Activated CD8-positive, alpha-beta memory T cell treated with anti-CD3 and anti-CD28 coated beads, Interleukin-2, amount 50 U/mL, for 1 hour (primary cell): ENCODE data around the gene HES2.
"Not testable (repeated sequence)": the region's sequence is repeated elsewhere in the genome, so short reads cannot be mapped to it uniquely, and the experiment has no call there.

Source experiments
- DNase-seq: peaks from one replicate; pipeline ENCODE4 v3.0.0-alpha.2; 2020; ENCODE audit errors: extremely low read depth

The HES2 gene, protein sequence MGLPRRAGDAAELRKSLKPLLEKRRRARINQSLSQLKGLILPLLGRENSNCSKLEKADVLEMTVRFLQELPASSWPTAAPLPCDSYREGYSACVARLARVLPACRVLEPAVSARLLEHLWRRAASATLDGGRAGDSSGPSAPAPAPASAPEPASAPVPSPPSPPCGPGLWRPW

GRCh38 chr1:6419804-6420453 is at the start of gene HES2:
TSS of gene HES2 (minus strand) at chr1:6419919. CDS start at chr1:6419820, 99 bp downstream.
- DNase-seq = no peak

DNA sequence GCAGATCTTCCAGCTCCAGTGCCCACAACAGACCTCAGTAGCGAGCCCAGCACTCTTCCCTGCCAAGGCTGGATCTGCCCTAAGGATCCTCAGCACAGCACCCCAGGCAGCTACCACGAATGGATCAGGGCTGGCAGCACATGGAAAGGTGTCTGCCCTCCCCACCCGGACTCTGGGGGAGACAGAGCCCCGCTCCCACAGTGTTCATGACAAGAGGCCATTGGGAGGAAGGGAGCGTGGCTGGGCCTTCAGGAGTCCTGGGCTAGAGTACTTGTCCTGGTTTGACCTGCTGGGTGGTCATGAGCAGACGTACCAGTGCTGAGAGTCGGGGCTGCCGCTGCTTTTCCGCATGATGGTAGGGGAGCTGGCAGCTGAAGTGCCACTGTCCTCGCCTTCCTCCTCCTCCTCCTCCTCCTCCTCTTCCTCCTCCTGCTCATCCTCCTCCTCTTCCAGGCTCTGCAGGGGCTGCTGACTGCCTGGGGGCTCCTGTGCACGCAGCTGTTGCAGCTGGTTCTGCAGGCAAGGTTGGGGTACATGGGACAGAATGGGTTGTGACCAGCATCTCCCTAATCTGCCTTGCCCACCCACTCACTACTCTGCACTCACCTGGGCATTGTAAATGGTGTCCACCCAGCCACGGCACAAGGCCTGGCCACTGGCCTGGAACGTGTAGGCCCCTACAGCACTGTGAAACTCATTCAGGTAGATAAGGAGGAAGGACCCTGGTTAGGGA is 49.2 kb upstream of the HES2 start:
- DNase-seq = no peak

DNA sequence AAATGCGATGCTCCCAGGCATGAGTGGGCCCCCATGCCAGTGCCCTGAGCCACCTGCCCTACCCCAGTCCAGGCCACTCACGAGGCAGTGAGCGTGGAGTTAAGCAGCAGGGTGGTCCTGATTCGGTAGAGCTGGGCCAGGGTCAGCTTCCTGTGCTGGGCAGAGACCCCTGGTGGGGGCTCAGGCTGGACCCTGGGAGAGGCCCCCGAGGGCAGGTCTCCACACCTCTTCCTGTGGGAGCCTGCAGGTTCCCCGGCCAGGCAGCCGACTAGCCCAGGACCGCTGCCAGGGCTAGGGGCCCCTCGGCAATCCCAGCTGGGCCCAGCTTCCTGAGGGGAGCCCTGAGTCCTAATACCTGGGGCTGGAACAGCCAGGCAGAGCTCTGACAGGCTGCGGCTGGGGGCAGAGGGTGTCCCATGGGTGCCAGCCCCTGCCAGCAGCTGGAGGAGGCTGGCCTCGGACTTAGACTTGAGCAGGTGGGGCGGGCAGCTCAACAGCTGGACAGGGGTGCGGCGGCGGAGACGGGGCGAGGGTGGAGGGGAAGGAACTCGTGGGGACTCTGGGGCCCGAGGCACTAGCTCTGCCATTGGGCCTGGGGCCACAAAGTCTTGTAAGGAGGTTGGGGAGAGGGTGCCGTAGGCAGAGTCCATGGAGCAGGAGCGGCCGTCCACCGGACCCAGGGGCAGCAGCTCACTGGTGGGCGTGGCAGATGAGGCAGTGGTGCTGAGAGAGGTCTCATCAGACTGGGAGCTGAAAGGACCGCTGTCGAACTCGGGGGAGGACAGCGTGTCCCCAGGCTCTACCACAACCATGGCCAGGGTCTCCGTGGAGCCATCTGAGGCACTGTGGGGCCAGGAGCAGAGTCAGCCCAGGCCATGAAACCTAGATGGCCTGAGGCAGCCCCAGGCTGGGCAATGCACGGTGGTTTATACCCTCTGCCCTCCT is 48.3 kb upstream of the HES2 start:
- DNase-seq = no peak

DNA sequence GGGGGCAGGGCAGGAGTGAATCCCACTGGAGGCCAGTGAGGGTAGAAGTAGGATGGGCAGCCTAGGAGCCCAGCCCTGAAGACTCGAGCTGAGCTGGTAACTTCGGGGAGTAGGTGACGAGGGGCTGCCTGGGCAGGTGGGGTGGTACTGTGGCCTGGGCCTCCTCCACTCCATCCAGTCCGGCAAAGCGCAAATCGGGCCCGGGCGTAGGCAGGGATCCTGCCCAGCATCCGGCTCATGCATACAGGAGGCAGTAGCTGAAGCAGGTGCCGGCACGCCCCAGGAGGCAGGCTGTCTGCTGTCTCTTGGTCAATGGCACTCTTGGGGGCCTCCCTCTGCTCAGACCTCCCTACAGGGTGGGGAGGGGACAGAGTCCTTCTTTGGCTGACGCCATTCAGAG is 47.5 kb upstream of the HES2 start:
- no peak for DNase-seq

GRCh38 chr1:6466751-6467150 is 47.0 kb upstream of the HES2 start:
- no peak for DNase-seq

- DNase-seq = no peak
Measured at GRCh38 chr1:6466023-6466422, 46.3 kb upstream of the HES2 start, which contains the start of gene TNFRSF25. TSS of gene TNFRSF25 (minus strand) at chr1:6466173. CDS start at chr1:6466107, 66 bp downstream.

DNA sequence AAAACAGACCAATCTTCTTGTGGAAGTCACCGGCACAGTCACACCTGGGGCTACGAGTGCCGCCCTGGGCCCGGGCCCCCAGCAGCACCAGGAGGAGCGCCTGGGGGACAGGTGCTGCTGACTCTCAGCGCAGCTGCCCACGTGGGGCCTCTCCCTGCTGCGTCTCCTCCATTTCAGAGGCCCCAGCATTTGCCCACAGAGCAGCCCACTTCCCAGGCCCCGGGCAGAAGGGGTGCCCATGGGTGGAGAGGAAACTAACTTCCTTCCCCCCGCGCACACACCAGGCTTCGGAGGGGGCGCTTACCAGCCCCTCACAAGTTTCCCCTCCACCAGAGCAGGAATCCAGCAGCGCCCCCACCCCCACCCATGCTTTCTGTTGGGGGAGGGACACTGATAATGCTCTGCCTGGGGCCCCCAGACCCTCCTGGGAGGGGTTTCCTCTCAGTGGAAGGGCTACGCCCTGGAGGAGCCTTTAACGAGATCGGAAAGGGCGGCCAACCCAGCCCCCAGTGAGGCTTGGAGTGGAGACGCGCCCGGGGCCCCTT is 45.8 kb upstream of the HES2 start:
- no peak for DNase-seq

GRCh38 chr1:6464915-6465314 is 45.2 kb upstream of the HES2 start:
- no peak for DNase-seq

DNA sequence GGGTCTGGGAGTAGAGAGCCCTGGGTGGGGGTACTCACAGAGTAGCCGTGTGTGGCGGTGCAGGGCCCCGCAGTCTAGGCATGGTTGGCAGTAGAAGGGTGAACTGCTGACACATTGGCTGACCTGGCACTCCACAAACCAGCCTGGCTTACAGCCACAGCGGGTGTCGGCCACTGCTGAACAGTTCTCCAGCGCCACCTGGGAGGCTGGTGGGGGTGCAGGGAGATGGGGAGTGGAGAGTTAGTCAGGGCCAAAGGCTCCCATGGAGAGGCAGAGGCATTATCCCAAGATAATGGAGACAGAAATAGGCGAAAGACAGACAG is 44.8 kb upstream of the HES2 start:
- DNase-seq = no peak

DNA sequence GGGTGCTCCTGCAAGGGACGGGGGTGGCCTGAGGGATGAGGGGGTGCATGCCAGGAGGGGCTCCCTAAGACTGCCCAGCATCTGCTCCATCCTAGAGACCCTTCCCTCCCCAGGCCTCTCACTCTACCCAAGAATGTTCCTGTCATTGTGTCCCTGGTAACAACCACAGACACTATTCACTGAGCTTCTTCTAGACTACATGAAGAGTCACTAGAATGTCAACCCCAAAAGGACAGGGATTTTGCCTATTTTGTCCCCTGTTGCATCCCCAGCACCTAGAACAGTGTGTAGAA is 43.3 kb upstream of the HES2 start:
- DNase-seq = no peak

- no peak for DNase-seq
Measured at GRCh38 chr1:6462412-6463119, 42.8 kb upstream of the HES2 start.

- no peak for DNase-seq
Measured at GRCh38 chr1:6461538-6462411, 42.1 kb upstream of the HES2 start.

DNA sequence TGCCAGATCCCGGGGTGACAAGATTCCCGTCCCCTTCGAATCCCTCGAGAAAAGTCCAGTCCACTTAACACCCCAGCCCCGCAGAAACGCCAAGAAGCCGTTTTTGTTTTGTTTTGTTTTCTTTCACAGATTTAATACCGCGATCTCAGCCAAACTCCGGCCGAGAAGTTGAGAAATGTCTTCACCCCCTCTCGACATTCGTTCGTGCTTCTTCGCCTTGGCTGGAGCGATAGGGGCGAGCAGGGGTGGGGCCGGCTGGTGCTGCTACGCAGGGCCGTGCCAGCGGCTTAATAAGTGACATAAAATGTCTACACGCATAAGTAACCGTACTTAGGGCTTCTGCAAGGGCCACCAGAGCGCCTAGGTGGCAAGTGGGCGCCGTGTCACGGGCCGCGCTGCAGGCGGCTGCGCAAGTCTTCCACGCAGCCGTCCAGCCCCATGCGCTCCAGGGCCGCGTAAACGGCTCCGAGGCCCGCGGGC is 41.4 kb upstream of the HES2 start:
- no peak for DNase-seq

- DNase-seq = peak; percentile 78
Measured at GRCh38 chr1:6460301-6461050, 40.8 kb upstream of the HES2 start.

DNA sequence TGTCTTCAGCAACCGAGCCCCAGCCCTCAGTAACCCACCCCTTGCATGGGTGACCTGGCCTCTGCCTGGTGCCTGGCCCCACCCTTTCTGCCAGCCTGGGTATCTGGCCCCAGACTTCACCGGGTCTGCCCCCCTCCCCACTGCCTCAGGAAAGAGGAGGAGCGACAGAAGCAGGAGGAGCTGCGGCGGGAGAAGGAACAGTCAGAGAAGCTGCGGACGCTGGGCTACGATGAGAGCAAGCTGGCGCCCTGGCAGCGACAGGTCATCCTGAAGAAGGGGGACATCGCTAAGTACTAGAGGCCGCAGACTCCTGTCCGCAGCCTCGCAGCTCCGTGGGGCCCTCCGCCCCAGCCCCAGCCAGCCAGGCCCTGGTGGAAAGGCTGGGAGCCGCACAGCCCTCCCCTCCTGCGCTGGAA is 40.1 kb upstream of the HES2 start:
- DNase-seq = no peak

GRCh38 chr1:6456800-6457466 is 37.2 kb upstream of the HES2 start:
- DNase-seq = no peak

DNA sequence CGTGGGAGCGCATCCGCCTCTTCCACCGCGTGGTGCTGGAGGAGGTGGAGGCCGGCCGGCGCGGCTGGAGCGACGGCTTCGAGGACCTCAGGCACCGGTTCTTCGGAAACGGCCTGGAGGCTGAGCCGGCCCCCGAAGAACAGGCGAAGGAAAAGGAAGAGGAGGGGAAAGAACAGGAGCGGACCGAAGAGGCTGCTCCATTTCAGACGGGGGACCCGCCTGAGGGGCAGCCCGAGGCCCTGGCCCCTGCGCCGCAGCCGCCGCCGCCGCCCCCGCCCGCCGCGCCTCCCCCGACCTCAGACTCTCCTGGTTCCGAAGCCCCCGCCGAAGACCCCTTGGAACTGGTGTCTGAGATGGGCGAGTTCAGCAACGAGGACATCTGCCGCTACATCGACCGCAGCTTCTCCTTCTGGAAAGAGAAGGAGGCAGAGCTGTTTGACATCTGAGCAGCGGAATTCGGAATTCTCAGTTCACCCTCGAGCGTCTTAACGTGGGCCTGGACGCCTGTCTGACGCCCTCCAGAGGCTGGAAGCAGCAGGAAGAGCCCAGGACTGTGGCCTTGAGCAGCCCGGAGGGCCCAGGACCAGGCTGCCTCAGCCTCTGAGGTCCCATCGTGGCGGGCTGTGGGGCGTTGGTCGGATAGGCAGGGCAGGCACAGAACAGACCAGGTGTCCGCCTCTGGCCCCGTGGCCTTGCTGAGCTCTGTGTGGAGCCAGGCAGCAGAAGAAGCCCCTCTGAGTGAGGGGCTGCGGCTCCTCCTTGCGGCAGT is 36.2 kb upstream of the HES2 start:
- DNase-seq = not testable (repeated sequence)
